Fibroblast of lung (primary cell): ENCODE measurements around the gene CTNND2. TPM values are rescaled to one million over a fixed set of nuclear protein-coding genes. Genes with fewer than 3 reads are reported as not detected.
A peak's percentile ranks its signal among the peaks of the same experiment; 100 is the strongest.
"Not testable (repeated sequence)": the region's sequence is repeated elsewhere in the genome, so short reads cannot be mapped to it uniquely, and the experiment has no call there.

Source experiments
- DNase-seq, 2 donors: peaks; one replicate each; pipeline versions ENCODE4 v3.0.0 to v3.0.0-alpha.2; 2010; ENCODE audit warnings: low read depth in 2 of 2
- H2AFZ ChIP-seq: 2 replicates; pipeline ENCODE4 v1.5.1; 2012; ENCODE audit warnings: low read length, control low read depth, inconsistent platforms
- H3K27ac ChIP-seq: 2 replicates; pipeline ENCODE4 v1.5.1; 2011; ENCODE audit warnings: low read length, control low read depth; ENCODE audit not compliant: insufficient read depth
- H3K27me3 ChIP-seq: 2 replicates; pipeline ENCODE4 v1.5.1; 2011; ENCODE audit warnings: mild to moderate bottlenecking, low read length; ENCODE audit not compliant: control insufficient read depth, insufficient read depth
- H3K36me3 ChIP-seq: 2 replicates; pipeline ENCODE4 v1.5.1; 2011; ENCODE audit warnings: low read length; ENCODE audit not compliant: control insufficient read depth, insufficient read depth
- H3K4me1 ChIP-seq: 2 replicates; pipeline ENCODE4 v1.5.1; 2011; ENCODE audit warnings: low read length; ENCODE audit not compliant: control insufficient read depth, insufficient read depth; ENCODE audit errors: extremely low read depth
- H3K4me2 ChIP-seq: 2 replicates; pipeline ENCODE4 v1.5.1; 2011; ENCODE audit warnings: low read length, control low read depth; ENCODE audit not compliant: insufficient read depth; ENCODE audit errors: extremely low read depth
- H3K4me3 ChIP-seq, 4 experiments: fragments of 200-600 bp in 1 of 4; sonication (generic) in 1 of 4; replicated peaks in 1 of 4; 2 replicates each; pipeline ENCODE4 v1.5.1; 2011 to 2016; ENCODE audit warnings: low read length in 4 of 4, low read depth in 3 of 4, mild to moderate bottlenecking in 3 of 4, control low read depth in 2 of 4, inconsistent platforms in 1 of 4, mixed read lengths in 1 of 4; ENCODE audit not compliant: insufficient read depth in 1 of 4; ENCODE audit errors: control extremely low read depth in 1 of 4
- H3K79me2 ChIP-seq: 2 replicates; pipeline ENCODE4 v1.5.1; 2012; ENCODE audit warnings: mild to moderate bottlenecking, low read length, inconsistent platforms; ENCODE audit not compliant: control insufficient read depth, insufficient read depth
- H3K9ac ChIP-seq: 2 replicates; pipeline ENCODE4 v1.5.1; 2011; ENCODE audit warnings: mild to moderate bottlenecking, low read length, control low read depth; ENCODE audit not compliant: insufficient read depth
- H3K9me3 ChIP-seq: 2 replicates; pipeline ENCODE4 v1.5.1; 2012; ENCODE audit warnings: low read depth, low read length; ENCODE audit not compliant: control insufficient read depth, insufficient read depth
- H4K20me1 ChIP-seq: 2 replicates; pipeline ENCODE4 v1.5.1; 2011; ENCODE audit warnings: low read length; ENCODE audit not compliant: control insufficient read depth, insufficient read depth; ENCODE audit errors: extremely low read depth
- EZH2 ChIP-seq: IDR thresholded peaks from 2 replicates; pipeline ENCODE4 v1.5.1; 2012; ENCODE audit warnings: low read length, control low read depth, mild to moderate bottlenecking; ENCODE audit errors: missing control alignments
- polyA plus RNA-seq, 2 donors: library from polyadenylated mRNA; depleted of rRNA in 1 of 2; stranded (reverse) in 1 of 2; unstranded in 1 of 2; fragments of >200 nt; gene quantifications; 2 replicates each; pipeline ENCODE4 v1.2.1, GENCODE V29; 2011 to 2012; ENCODE audit warnings: missing spikeins in 1 of 2
- total RNA-seq: library from RNA; depleted of rRNA; stranded (reverse); fragments of >200 nt; gene quantifications from 2 replicates; pipeline ENCODE4 v1.2.1, GENCODE V29; 2014
- TF ChIP-seq, protein P1 (sequence below), 2 donors: IDR thresholded peaks in 1 of 2; conservative IDR thresholded peaks in 1 of 2; 1 replicate in 1 of 2; 2 replicates in 1 of 2; pipeline ENCODE4 v1.5.1; 2011 to 2012; ENCODE audit warnings: low read length in 2 of 2, control low read depth in 1 of 2, inconsistent platforms in 1 of 2, low read depth in 1 of 2, mild to moderate bottlenecking in 1 of 2

The CTNND2 gene
- total and polyA plus RNA-seq, 2 donors (not counting 1 experiment from before 2014, with no cell fraction given) = not detected

DNA sequence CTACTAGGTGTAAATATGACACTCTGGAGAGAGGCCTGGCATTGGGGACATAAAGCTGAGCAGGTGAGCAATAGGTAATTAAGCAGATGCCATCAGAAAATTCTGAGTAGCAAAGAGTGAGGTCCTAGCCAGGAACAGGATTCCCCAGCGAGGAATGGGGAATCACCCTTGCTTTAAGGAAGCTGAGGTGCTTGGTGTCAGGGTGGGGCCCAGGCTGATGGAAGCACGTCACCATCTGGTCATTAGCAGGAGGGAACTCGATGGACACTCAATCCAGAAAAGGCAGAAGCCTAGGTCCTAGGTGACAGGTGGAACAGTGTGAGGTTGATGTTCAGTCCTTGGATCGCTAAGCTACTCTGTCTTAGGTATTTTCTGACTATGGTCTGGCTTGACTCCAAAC is 580.5 kb downstream of the CTNND2 start:
- Histone ChIP-seq H3K9me3 (no peaks in the 10 kb centered on the region), H3K4me1 (no peaks in the 10 kb centered on the region), H3K79me2 (no peaks in the 10 kb centered on the region), H3K4me2 (no peak overlapping the region), H3K9ac (no peak overlapping the region), H3K27ac (no peak overlapping the region), H3K36me3 (no peaks in the 10 kb centered on the region), H3K27me3 (no peaks in the 10 kb centered on the region), H2AFZ (no peak overlapping the region), H3K4me3 (no peak overlapping the region), H4K20me1 (no peaks in the 10 kb centered on the region)
- DNase-seq = no peak
- TF ChIP-seq, protein P1, sequence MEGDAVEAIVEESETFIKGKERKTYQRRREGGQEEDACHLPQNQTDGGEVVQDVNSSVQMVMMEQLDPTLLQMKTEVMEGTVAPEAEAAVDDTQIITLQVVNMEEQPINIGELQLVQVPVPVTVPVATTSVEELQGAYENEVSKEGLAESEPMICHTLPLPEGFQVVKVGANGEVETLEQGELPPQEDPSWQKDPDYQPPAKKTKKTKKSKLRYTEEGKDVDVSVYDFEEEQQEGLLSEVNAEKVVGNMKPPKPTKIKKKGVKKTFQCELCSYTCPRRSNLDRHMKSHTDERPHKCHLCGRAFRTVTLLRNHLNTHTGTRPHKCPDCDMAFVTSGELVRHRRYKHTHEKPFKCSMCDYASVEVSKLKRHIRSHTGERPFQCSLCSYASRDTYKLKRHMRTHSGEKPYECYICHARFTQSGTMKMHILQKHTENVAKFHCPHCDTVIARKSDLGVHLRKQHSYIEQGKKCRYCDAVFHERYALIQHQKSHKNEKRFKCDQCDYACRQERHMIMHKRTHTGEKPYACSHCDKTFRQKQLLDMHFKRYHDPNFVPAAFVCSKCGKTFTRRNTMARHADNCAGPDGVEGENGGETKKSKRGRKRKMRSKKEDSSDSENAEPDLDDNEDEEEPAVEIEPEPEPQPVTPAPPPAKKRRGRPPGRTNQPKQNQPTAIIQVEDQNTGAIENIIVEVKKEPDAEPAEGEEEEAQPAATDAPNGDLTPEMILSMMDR (conservative IDR thresholded peaks at IDR 0.05 in 1 of 2, IDR thresholded peaks at IDR 0.05 in 1 of 2; ENCODE audit: low read depth in 1 of 2, low read length in 2 of 2) = no peak
- TF ChIP-seq EZH2 = no peak

DNA sequence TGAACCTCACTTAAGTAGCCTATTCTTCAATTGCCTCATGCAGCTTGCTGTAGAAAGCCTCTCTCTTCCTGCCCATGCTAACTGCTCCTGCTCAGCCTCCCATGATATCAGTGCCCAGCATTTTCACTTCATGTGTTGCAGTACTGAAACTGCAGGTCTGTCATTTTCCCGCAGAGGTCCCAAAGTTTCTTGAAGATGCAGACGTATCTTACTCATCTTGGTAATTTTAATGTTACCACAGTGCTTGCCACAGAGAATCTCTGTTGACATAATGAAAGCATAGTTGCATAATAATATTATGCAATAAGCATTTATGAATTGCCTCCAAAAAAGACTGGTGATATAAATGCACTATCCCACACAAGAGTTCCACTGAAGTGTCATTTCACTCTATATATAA is 582.1 kb downstream of the CTNND2 start:
- Histone ChIP-seq H3K36me3 (no peaks in the 10 kb centered on the region), H3K9ac (no peak overlapping the region), H4K20me1 (no peaks in the 10 kb centered on the region), H3K27me3 (no peaks in the 10 kb centered on the region), H3K4me1 (no peaks in the 10 kb centered on the region), H2AFZ (no peak overlapping the region), H3K4me3 (no peak overlapping the region), H3K9me3 (no peaks in the 10 kb centered on the region), H3K27ac (no peak overlapping the region), H3K4me2 (no peak overlapping the region), H3K79me2 (no peaks in the 10 kb centered on the region)
- peak in 1 of 2 donors; percentile 26 for DNase-seq
- no peak for TF ChIP-seq EZH2
- TF ChIP-seq, protein P1 (conservative IDR thresholded peaks at IDR 0.05 in 1 of 2, IDR thresholded peaks at IDR 0.05 in 1 of 2; ENCODE audit: low read depth in 1 of 2, low read length in 2 of 2) = no peak

DNA sequence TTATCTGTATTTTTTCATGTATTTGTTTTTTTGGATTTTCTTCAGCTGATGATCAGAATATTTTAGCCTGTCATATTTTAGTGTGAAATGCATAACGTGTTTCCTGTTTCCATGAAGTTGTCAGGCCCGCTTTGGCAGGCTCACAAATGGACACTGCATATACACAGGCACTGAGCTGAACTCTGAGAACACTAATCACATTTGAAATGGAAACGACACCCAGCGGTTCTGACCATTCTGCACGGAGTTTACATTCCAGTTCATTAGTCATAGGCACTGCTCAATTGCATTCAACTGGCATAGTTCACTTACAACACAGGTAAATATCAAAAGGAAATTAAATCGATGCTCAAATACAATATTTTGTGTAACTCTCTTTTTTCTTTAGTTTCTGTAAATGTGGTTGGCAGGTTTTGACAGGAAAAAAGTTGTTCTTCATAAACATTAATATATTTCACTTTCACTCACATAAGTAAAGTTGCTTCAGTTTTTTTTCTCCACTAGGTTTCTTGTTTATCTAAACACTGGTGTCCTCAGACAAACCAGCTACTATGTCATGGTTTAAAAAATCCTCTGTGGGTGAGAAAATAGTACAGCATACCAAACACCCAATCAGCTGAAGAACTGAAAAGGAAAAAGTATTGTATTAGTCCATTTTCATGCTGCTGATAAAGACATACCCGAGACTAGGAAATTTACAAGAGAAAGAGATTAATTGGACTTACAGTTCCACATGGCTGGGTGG is 584.2 kb downstream of the CTNND2 start:
- H2AFZ ChIP-seq = no peak overlapping the region
- no peak overlapping the region for H3K9ac ChIP-seq
- H3K27me3 ChIP-seq = no peaks in the 10 kb centered on the region
- no peaks in the 10 kb centered on the region for H3K36me3 ChIP-seq
- DNase-seq = peak; percentile 1 to 66
- no peak for TF ChIP-seq EZH2
- H3K4me3 ChIP-seq = no peak overlapping the region
- H3K79me2 ChIP-seq = no peaks in the 10 kb centered on the region
- H3K27ac ChIP-seq = no peak overlapping the region
- no peaks in the 10 kb centered on the region for H4K20me1 ChIP-seq
- H3K4me1 ChIP-seq = no peaks in the 10 kb centered on the region
- no peak overlapping the region for H3K4me2 ChIP-seq
- no peaks in the 10 kb centered on the region for H3K9me3 ChIP-seq

DNA sequence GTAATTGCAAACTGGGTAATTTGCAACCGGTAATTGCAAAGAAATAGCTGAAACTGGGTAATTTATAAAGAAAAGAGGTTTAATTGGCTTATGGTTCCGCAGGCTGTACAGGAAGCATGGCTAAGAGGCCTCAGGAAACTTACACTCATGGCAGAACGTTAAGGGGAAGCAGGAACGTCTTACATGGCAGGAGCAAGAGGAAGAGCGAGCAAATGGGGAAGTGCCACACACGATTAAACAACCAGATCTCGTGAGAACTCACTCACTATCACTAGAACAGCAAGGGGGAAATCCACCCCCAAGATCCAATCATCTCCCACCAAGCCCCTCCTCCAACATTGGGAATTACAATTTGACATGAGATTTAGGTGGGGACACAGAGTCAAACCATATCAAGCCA is 590.6 kb downstream of the CTNND2 start:
- H3K27ac ChIP-seq, H3K4me1 ChIP-seq, H3K9ac ChIP-seq, H3K4me2 ChIP-seq, H3K36me3 ChIP-seq, H3K27me3 ChIP-seq, H3K9me3 ChIP-seq, H2AFZ ChIP-seq, H4K20me1 ChIP-seq, H3K79me2 ChIP-seq, DNase-seq, H3K4me3 ChIP-seq: not testable (repeated sequence)
